ENCODE data around the gene TMEM95. TPM values are rescaled to one million over a fixed set of nuclear protein-coding genes. Genes with fewer than 3 reads are reported as not detected.
A peak's percentile ranks its signal among the peaks of the same experiment; 100 is the strongest.

The TMEM95 gene
- total and polyA plus RNA-seq, 2 donors, result not detected

- WGBS, result 38% methylated on average over 30 of the region's 30 CpGs
- H3K4me1 ChIP-seq (ENCODE audit: insufficient read depth), result no peaks in the 10 kb centered on the region
- peak overlapping the region; percentile 95 for H3K27ac ChIP-seq (ENCODE audit: low read depth)
- no peak for DNase-seq (ENCODE audit: extremely low spot score)
- peaks cover 12% of the 10 kb centered on the region for H3K36me3 ChIP-seq (ENCODE audit: insufficient read depth)
- H3K4me3 ChIP-seq (ENCODE audit: low read depth, low read length), result peak overlapping the region; percentile 92
Measured at GRCh38 chr17:7315570-7316235, 39.3 kb upstream of the TMEM95 start.

- WGBS, result 85% methylated on average over 16 of the region's 16 CpGs
- Histone ChIP-seq H3K27ac (ENCODE audit: low read depth) (no peak overlapping the region), H3K4me3 (ENCODE audit: low read depth, low read length) (no peak overlapping the region), H3K36me3 (ENCODE audit: insufficient read depth) (peaks cover 9% of the 10 kb centered on the region), H3K4me1 (ENCODE audit: insufficient read depth) (no peaks in the 10 kb centered on the region)
- DNase-seq (ENCODE audit: extremely low spot score), result no peak
Measured at GRCh38 chr17:7317161-7317803, 37.7 kb upstream of the TMEM95 start.

- Histone ChIP-seq H3K4me1 (ENCODE audit: insufficient read depth) (no peaks in the 10 kb centered on the region), H3K36me3 (ENCODE audit: insufficient read depth) (peaks cover 9% of the 10 kb centered on the region), H3K27ac (ENCODE audit: low read depth) (no peak overlapping the region), H3K4me3 (ENCODE audit: low read depth, low read length) (no peak overlapping the region)
- 91% methylated on average over 13 of the region's 13 CpGs for WGBS
- DNase-seq (ENCODE audit: extremely low spot score), result no peak
Measured at GRCh38 chr17:7318121-7318860, 36.7 kb upstream of the TMEM95 start.

GRCh38 chr17:7321466-7321865 lies 33.5 kb upstream of the TMEM95 start:
- WGBS, result 92% methylated on average over 15 of the region's 15 CpGs
- no peak for DNase-seq (ENCODE audit: extremely low spot score)
- H3K36me3 ChIP-seq (ENCODE audit: insufficient read depth), result peaks cover 9% of the 10 kb centered on the region

GRCh38 chr17:7322520-7323194 lies 32.3 kb upstream of the TMEM95 start:
- H3K4me3 ChIP-seq (ENCODE audit: low read depth, low read length), result no peak overlapping the region
- WGBS, result 92% methylated on average over 22 of the region's 22 CpGs
- no peaks in the 10 kb centered on the region for H3K4me1 ChIP-seq (ENCODE audit: insufficient read depth)
- peaks cover 6% of the 10 kb centered on the region for H3K36me3 ChIP-seq (ENCODE audit: insufficient read depth)
- DNase-seq (ENCODE audit: extremely low spot score), result no peak
- no peak overlapping the region for H3K27ac ChIP-seq (ENCODE audit: low read depth)

More at GRCh38 chr17:7321466-7321865, 33.5 kb upstream of the TMEM95 start:
- Histone ChIP-seq H3K4me3 (ENCODE audit: low read depth, low read length) (no peak overlapping the region), H3K27ac (ENCODE audit: low read depth) (no peak overlapping the region), H3K4me1 (ENCODE audit: insufficient read depth) (no peaks in the 10 kb centered on the region)

GRCh38 chr17:7323731-7324437 lies 31.1 kb upstream of the TMEM95 start:
- H3K4me3 ChIP-seq (ENCODE audit: low read depth, low read length), result no peak overlapping the region
- no peak overlapping the region for H3K27ac ChIP-seq (ENCODE audit: low read depth)
- H3K4me1 ChIP-seq (ENCODE audit: insufficient read depth), result no peaks in the 10 kb centered on the region
- 62% methylated on average over 39 of the region's 39 CpGs for WGBS
- DNase-seq (ENCODE audit: extremely low spot score), result no peak
- H3K36me3 ChIP-seq (ENCODE audit: insufficient read depth), result peaks cover 5% of the 10 kb centered on the region

GRCh38 chr17:7324438-7324779 lies 30.5 kb upstream of the TMEM95 start:
- Histone ChIP-seq H3K4me1 (ENCODE audit: insufficient read depth) (no peaks in the 10 kb centered on the region), H3K4me3 (ENCODE audit: low read depth, low read length) (no peak overlapping the region), H3K36me3 (ENCODE audit: insufficient read depth) (peaks cover 3% of the 10 kb centered on the region), H3K27ac (ENCODE audit: low read depth) (no peak overlapping the region)
- whole genome bisulfite sequencing, result 79% methylated on average over 3 of the region's 3 CpGs
- DNase-seq (ENCODE audit: extremely low spot score), result no peak

GRCh38 chr17:7325031-7325528 lies 29.9 kb upstream of the TMEM95 start:
- WGBS, result 91% methylated on average over 19 of the region's 19 CpGs

GRCh38 chr17:7326186-7326585 lies 28.8 kb upstream of the TMEM95 start:
- H3K36me3 ChIP-seq (ENCODE audit: insufficient read depth), result no peaks in the 10 kb centered on the region
- no peak overlapping the region for H3K27ac ChIP-seq (ENCODE audit: low read depth)
- H3K4me3 ChIP-seq (ENCODE audit: low read depth, low read length), result no peak overlapping the region
- DNase-seq (ENCODE audit: extremely low spot score), result no peak
- WGBS, result 93% methylated on average over 11 of the region's 11 CpGs
- no peaks in the 10 kb centered on the region for H3K4me1 ChIP-seq (ENCODE audit: insufficient read depth)

More at GRCh38 chr17:7325031-7325528, 29.9 kb upstream of the TMEM95 start:
- H3K36me3 ChIP-seq (ENCODE audit: insufficient read depth), result peaks cover 3% of the 10 kb centered on the region
- H3K4me3 ChIP-seq (ENCODE audit: low read depth, low read length), result no peak overlapping the region
- no peak for DNase-seq (ENCODE audit: extremely low spot score)
- H3K27ac ChIP-seq (ENCODE audit: low read depth), result no peak overlapping the region
- H3K4me1 ChIP-seq (ENCODE audit: insufficient read depth), result no peaks in the 10 kb centered on the region

GRCh38 chr17:7327056-7327455 lies 27.9 kb upstream of the TMEM95 start:
- WGBS, result 87% methylated on average over 7 of the region's 7 CpGs
- Histone ChIP-seq H3K4me3 (ENCODE audit: low read depth, low read length) (no peak overlapping the region), H3K4me1 (ENCODE audit: insufficient read depth) (no peaks in the 10 kb centered on the region), H3K27ac (ENCODE audit: low read depth) (no peak overlapping the region), H3K36me3 (ENCODE audit: insufficient read depth) (no peaks in the 10 kb centered on the region)
- DNase-seq (ENCODE audit: extremely low spot score), result no peak

- no peak for DNase-seq (ENCODE audit: extremely low spot score)
- Histone ChIP-seq H3K27ac (ENCODE audit: low read depth) (no peak overlapping the region), H3K4me1 (ENCODE audit: insufficient read depth) (no peaks in the 10 kb centered on the region), H3K36me3 (ENCODE audit: insufficient read depth) (no peaks in the 10 kb centered on the region), H3K4me3 (ENCODE audit: low read depth, low read length) (no peak overlapping the region)
- WGBS, result 90% methylated on average over 17 of the region's 17 CpGs
Measured at GRCh38 chr17:7327501-7327900, 27.5 kb upstream of the TMEM95 start.

GRCh38 chr17:7328009-7328408 lies 26.9 kb upstream of the TMEM95 start:
- Histone ChIP-seq H3K36me3 (ENCODE audit: insufficient read depth) (no peaks in the 10 kb centered on the region), H3K4me3 (ENCODE audit: low read depth, low read length) (no peak overlapping the region), H3K4me1 (ENCODE audit: insufficient read depth) (no peaks in the 10 kb centered on the region), H3K27ac (ENCODE audit: low read depth) (no peak overlapping the region)
- no peak for DNase-seq (ENCODE audit: extremely low spot score)
- WGBS, result 79% methylated on average over 1 of the region's 1 CpG

- WGBS, result under 1% methylated on average over 50 of the region's 50 CpGs
Measured at GRCh38 chr17:7328840-7329373, 26.0 kb upstream of the TMEM95 start, which contains the start of gene NEURL4. NEURL4 (minus strand) TSS chr17:7329335; CDS start chr17:7329312, 23 bp downstream.

More at GRCh38 chr17:7328840-7329373, 26.0 kb upstream of the TMEM95 start, which contains the start of gene NEURL4:
- Histone ChIP-seq H3K4me3 (ENCODE audit: low read depth, low read length) (peak within 1 kb of the TSS; percentile 72), H3K27ac (ENCODE audit: low read depth) (peak within 1 kb of the TSS; percentile 84), H3K36me3 (ENCODE audit: insufficient read depth) (no peaks in the 10 kb centered on the region), H3K4me1 (ENCODE audit: insufficient read depth) (no peaks in the 10 kb centered on the region)
- no peak for DNase-seq (ENCODE audit: extremely low spot score)
